ENCODE measurements around the gene OR14A2. TPM values are rescaled to one million over a fixed set of nuclear protein-coding genes. Genes with fewer than 3 reads are reported as not detected.
"Not testable (repeated sequence)": the region's sequence is repeated elsewhere in the genome, so short reads cannot be mapped to it uniquely, and the experiment has no call there.

The OR14A2 gene
- total RNA-seq, 1 donor from 2014 or later: not detected

DNA sequence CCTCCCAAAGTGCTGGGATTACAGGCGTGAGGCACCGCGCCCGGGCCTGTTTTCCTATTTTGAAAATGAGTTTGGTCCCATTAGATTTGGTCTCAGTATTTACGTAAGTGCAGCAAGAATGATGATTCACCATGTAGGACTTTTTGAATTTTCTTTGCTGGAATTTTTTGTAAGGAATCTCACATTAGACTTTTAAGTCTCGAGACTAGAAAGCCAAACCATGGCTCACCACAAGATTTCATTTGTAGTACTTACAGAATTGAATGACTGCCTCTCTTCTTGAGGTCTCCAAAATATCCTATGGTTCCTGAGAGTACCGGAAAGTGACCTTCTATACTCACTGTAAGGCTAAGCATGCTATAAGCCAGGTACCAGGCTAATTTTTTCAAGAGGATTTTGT is 325 bp downstream of the OR14A2 start:
- H3K36me3 Mint-ChIP-seq (ENCODE audit: low read depth, unreplicated experiment): no peaks in the 10 kb centered on the region
- Histone ChIP-seq H3K9ac (ENCODE audit: low read length) (peak overlapping the region; percentile 48), H4K20me1 (ENCODE audit: insufficient read depth, low read length) (no peaks in the 10 kb centered on the region), H3K27me3 (ENCODE audit: insufficient read depth, low read length) (no peaks in the 10 kb centered on the region), H3K9me3 (ENCODE audit: insufficient read depth, low read depth, low read length) (peaks cover 10% of the 10 kb centered on the region), H3K79me2 (ENCODE audit: insufficient read depth, low read length) (no peaks in the 10 kb centered on the region), H3K4me1 (ENCODE audit: insufficient read depth, low read length) (peaks cover 8% of the 10 kb centered on the region), H3K27ac (ENCODE audit: low read depth, low read length) (peak overlapping the region; percentile 80), H3K4me2 (ENCODE audit: low read length) (peak overlapping the region; percentile 21), H3K36me3 (ENCODE audit: insufficient read depth, low read length) (no peaks in the 10 kb centered on the region), H2AFZ (ENCODE audit: low read depth, low read length) (no peak overlapping the region), H3K4me3 (ENCODE audit: insufficient read depth, low read depth, low read length) (no peak overlapping the region)
- peaks cover 2% of the 10 kb centered on the region for H3K9me3 Mint-ChIP-seq (ENCODE audit: unreplicated experiment)
- H3K4me1 Mint-ChIP-seq (ENCODE audit: low read depth, unreplicated experiment): peaks cover 6% of the 10 kb centered on the region
- no peak for TF ChIP-seq EZH2 (IDR thresholded peaks at IDR 0.05; ENCODE audit: insufficient read depth, low read length)
- TF ChIP-seq, protein P1, sequence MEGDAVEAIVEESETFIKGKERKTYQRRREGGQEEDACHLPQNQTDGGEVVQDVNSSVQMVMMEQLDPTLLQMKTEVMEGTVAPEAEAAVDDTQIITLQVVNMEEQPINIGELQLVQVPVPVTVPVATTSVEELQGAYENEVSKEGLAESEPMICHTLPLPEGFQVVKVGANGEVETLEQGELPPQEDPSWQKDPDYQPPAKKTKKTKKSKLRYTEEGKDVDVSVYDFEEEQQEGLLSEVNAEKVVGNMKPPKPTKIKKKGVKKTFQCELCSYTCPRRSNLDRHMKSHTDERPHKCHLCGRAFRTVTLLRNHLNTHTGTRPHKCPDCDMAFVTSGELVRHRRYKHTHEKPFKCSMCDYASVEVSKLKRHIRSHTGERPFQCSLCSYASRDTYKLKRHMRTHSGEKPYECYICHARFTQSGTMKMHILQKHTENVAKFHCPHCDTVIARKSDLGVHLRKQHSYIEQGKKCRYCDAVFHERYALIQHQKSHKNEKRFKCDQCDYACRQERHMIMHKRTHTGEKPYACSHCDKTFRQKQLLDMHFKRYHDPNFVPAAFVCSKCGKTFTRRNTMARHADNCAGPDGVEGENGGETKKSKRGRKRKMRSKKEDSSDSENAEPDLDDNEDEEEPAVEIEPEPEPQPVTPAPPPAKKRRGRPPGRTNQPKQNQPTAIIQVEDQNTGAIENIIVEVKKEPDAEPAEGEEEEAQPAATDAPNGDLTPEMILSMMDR (IDR thresholded peaks at IDR 0.05; ENCODE audit: insufficient read depth, low read depth, low read length): no peak
- H3K4me3 Mint-ChIP-seq (ENCODE audit: unreplicated experiment): peak overlapping the region; percentile 27
- DNase-seq (ENCODE audit: low read depth) (peak; percentile 61), FAIRE-seq (no peak)
- no peaks in the 10 kb centered on the region for H3K27me3 Mint-ChIP-seq (ENCODE audit: low read depth, unreplicated experiment)
- H3K27ac Mint-ChIP-seq (ENCODE audit: unreplicated experiment): peak overlapping the region; percentile 96

DNA sequence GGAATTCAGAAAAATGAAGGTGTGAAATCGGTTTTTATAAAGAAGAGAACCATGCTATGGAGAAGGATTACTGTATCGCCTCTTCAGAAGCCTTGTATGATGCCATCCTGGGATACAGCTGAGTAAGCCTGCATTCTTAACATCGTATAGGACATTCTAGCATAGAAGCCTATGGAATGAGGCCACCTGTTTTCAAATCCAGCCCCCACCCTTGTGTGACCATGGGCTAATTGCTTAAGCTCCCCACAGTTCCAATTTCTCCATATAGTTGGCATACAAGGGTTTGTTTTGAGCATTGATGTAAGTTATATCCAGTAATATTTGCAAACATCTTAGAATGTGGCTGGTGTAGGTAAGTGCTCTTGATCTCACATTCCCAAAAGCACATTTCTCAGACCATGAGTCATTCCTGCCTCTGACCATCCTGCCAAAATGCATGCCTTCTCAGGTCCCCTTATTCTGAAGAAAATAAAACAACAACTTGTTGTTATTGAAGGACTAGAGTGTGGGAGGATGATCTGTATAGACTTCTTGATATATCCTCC is 1.5 kb downstream of the OR14A2 start:
- no peak overlapping the region for H3K9ac ChIP-seq (ENCODE audit: low read length)
- peak overlapping the region; percentile 96 for H3K27ac Mint-ChIP-seq (ENCODE audit: unreplicated experiment)

DNA sequence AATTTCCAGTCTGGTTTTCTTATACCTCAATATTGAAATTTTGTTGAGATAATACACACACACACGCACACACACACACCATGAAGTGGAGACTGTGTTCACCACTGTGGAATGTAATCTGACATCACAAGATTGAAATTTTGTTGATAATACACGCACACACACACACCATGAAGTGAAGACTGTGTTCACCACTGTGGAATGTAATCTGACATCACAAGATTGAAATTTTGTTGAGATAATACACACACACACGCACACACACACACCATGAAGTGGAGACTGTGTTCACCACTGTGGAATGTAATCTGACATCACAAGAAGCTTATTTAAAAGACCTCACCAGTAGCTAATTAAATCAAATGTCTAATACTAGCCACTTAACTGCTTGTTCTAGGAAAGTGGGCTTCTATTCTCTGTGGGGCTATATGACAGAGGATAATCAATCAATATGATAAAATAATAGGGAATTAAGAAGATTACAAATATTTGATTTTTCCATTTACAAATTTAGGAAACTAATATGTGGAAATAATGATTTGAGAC is 5.7 kb downstream of the OR14A2 start:
- FAIRE-seq; H3K4me3 Mint-ChIP-seq (ENCODE audit: unreplicated experiment); H3K36me3 Mint-ChIP-seq (ENCODE audit: low read depth, unreplicated experiment); H3K4me2 ChIP-seq (ENCODE audit: low read length); H3K9ac ChIP-seq (ENCODE audit: low read length); H3K9me3 Mint-ChIP-seq (ENCODE audit: unreplicated experiment); H3K36me3 ChIP-seq (ENCODE audit: insufficient read depth, low read length); H3K9me3 ChIP-seq (ENCODE audit: insufficient read depth, low read depth, low read length); H3K27me3 ChIP-seq (ENCODE audit: insufficient read depth, low read length); H4K20me1 ChIP-seq (ENCODE audit: insufficient read depth, low read length); H3K27me3 Mint-ChIP-seq (ENCODE audit: low read depth, unreplicated experiment); H3K79me2 ChIP-seq (ENCODE audit: insufficient read depth, low read length); H2AFZ ChIP-seq (ENCODE audit: low read depth, low read length); H3K4me3 ChIP-seq (ENCODE audit: insufficient read depth, low read depth, low read length): not testable (repeated sequence)
- H3K4me1 ChIP-seq (ENCODE audit: insufficient read depth, low read length): peaks cover 12% of the 10 kb centered on the region
- H3K27ac ChIP-seq (ENCODE audit: low read depth, low read length): peak overlapping the region; percentile 70
- Mint-ChIP-seq H3K4me1 (ENCODE audit: low read depth, unreplicated experiment) (peaks cover 16% of the 10 kb centered on the region), H3K27ac (ENCODE audit: unreplicated experiment) (peak overlapping the region; percentile 90)
- peak; percentile 78 for DNase-seq (ENCODE audit: low read depth)

More for the DNA sequence above, 1.5 kb downstream of the OR14A2 start:
- Mint-ChIP-seq H3K4me1 (ENCODE audit: low read depth, unreplicated experiment) (peaks cover 13% of the 10 kb centered on the region), H3K4me3 (ENCODE audit: unreplicated experiment) (no peak overlapping the region), H3K36me3 (ENCODE audit: low read depth, unreplicated experiment) (no peaks in the 10 kb centered on the region), H3K9me3 (ENCODE audit: unreplicated experiment) (peaks cover 2% of the 10 kb centered on the region), H3K27me3 (ENCODE audit: low read depth, unreplicated experiment) (no peaks in the 10 kb centered on the region)
- Histone ChIP-seq H3K9me3 (ENCODE audit: insufficient read depth, low read depth, low read length) (peaks cover 10% of the 10 kb centered on the region), H3K36me3 (ENCODE audit: insufficient read depth, low read length) (no peaks in the 10 kb centered on the region), H3K4me3 (ENCODE audit: insufficient read depth, low read depth, low read length) (no peak overlapping the region), H3K27me3 (ENCODE audit: insufficient read depth, low read length) (no peaks in the 10 kb centered on the region), H2AFZ (ENCODE audit: low read depth, low read length) (no peak overlapping the region), H3K4me1 (ENCODE audit: insufficient read depth, low read length) (peaks cover 12% of the 10 kb centered on the region), H3K27ac (ENCODE audit: low read depth, low read length) (peak overlapping the region; percentile 80), H4K20me1 (ENCODE audit: insufficient read depth, low read length) (no peaks in the 10 kb centered on the region), H3K4me2 (ENCODE audit: low read length) (peak overlapping the region; percentile 36), H3K79me2 (ENCODE audit: insufficient read depth, low read length) (no peaks in the 10 kb centered on the region)
- DNase-seq (ENCODE audit: low read depth) (peak; percentile 54), FAIRE-seq (no peak)
- TF ChIP-seq EZH2 (IDR thresholded peaks at IDR 0.05; ENCODE audit: insufficient read depth, low read length): no peak
- TF ChIP-seq, protein P1 (IDR thresholded peaks at IDR 0.05; ENCODE audit: insufficient read depth, low read depth, low read length): no peak

All from astrocyte (in vitro differentiated cells and primary cell).